HG03108 (cell line): ENCODE results near the gene KLK6.
"Not testable (repeated sequence)": the region's sequence is repeated elsewhere in the genome, so short reads cannot be mapped to it uniquely, and the experiment has no call there.

Experiments used
- ATAC-seq: cut with Tn5 transposase; IDR thresholded peaks from one replicate; pipeline ENCODE4 v1.9.1; 2021; ENCODE audit warnings: moderate library complexity; ENCODE audit not compliant: unreplicated experiment

Gene KLK6

DNA sequence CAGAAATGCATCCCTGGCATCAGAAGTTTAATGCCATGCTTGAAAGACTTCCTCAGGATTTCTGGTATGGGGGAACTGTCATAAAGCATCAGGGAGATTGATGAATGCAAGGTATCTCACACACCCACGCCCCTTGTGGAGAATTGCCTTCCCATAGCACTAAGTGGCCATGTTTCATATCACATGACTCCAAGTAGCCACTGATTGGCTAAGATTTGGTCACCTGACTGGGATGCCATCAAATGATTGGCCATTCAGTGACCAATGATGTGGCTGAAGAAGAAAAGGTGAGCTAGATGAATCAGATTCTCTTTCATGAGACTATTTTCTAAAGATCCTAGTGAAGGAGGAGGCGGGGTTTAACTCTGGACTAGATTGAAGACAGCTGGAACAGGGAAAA is 24.7 kb upstream of the KLK6 start:
- no peak for ATAC-seq

DNA sequence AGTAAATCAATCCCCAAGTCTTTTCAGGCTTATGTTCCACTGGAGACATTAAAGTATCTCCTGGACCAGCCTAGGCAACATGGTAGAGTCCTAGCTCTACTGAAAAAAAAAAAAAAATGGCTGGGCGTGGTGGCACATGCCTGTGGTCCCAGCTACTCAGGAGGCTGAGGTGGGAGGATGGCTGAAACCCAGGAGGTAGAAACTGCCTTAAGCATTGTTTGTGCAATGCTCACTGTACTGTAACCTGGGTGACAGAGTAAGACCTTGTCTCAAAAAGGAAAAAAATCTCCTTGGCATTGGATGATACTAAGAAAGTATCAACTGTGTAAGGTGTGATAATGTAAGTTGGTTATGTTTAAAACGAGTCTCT is 23.3 kb upstream of the KLK6 start:
- no peak for ATAC-seq

DNA sequence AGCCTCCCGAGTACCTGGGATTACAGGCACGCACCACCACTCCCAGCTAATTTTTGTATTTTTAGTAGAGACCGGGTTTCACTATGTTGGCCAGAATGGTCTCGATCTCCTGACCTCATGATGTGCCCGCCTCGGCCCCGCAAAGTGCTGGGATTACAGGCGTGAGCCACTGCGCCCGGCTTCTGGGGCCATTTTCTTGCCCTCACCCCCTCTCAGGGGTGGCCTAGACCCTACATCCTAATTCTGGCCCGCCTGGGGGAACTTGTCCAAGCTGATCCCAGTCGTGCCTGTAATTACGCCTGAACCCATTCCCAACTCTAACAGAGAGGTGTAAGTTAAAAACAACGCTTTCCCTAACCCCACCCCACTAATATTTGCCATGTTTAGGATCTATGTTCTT is 15.0 kb upstream of the KLK6 start:
- not testable (repeated sequence) for ATAC-seq

- no peak for ATAC-seq
These were observed 14.4 kb upstream of the KLK6 start, which contains the start of gene KLK7 for GRCh38 chr19:50983625-50984292. Gene KLK7 (minus strand): TSS chr19:50983917. CDS start chr19:50982399, 1,518 bp downstream.

- ATAC-seq: no peak
These were observed 12.8 kb upstream of the KLK6 start for GRCh38 chr19:50982186-50982585.

DNA sequence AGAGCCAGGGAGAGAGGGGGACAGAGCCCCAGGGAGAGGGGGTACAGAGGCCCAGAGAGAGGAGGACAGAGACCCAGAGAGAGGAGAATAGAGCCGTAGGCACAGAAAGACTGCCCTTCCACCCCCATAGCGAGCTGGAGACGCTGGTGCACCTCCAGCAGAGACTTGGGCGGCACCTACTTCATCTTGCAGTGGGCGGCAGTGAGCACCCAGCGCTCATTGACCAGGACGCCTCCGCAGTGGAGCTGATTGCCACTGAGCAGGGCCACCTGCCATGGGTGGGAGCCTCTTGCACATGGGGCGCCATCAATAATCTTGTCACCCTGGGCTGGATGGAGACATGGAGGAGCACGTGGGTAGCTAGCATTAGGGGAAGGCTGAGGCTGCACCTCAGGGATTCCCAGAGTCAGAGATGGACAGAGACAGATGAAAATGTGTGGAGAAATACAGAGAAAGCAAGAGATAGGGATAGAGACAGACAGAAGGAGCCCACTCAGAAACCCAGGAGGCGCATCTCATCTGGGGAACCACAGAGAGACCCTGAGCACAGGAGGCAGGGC is 12.3 kb upstream of the KLK6 start:
- ATAC-seq: no peak

- ATAC-seq: no peak
These were observed 10.8 kb upstream of the KLK6 start for GRCh38 chr19:50980208-50980607.

DNA sequence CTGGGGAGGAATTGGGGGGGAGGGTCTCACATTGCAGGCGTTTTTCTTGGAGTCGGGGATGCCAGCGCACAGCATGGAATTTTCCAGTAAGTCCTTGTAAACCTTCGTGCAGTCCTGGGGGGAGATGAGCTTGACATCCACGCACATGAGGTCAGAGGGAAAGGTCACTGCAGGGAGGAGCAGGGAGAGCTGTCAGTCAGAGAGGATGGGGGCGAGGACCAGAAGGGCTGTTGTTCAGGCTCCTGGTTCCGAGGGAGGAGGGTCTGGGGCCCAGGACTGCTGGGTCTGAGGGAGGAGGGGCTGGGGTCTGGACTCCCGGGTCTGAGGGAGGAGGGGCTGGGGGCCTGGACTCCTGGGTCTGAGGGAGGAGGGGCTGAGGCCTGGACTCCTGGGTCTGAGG is 10.4 kb upstream of the KLK6 start:
- ATAC-seq: no peak

DNA sequence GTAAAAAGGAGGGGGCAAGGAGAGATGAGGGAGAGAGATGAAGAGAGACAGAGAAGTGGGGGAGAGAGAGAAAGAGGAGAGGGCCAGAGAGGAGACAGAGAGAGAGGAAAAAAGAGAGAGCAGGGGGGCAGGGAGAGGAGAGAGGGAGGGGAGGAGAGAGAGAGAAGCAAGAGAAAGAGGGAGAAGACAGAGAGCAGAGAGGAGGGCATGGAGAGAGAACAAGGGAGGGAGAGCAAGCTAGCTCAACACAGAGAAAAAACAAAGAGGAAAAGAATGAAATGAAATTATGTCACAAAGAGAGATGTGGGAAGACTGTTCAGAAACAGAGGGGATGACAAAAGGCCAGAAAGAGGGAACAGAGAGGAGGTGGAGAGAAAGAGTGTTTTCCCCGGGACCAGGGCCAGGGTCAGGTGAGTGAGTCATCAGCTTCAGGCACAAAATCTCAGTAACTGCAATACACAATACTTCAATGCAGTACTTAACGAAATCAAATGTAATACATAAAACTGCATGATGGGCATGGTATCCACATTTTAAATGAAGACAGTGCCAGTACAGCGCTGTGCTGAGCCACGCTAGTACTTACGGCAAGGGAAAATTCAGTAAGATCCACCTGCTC is 9.5 kb upstream of the KLK6 start:
- no peak for ATAC-seq

- ATAC-seq: no peak
These were observed 8.2 kb upstream of the KLK6 start for GRCh38 chr19:50977626-50978025.

DNA sequence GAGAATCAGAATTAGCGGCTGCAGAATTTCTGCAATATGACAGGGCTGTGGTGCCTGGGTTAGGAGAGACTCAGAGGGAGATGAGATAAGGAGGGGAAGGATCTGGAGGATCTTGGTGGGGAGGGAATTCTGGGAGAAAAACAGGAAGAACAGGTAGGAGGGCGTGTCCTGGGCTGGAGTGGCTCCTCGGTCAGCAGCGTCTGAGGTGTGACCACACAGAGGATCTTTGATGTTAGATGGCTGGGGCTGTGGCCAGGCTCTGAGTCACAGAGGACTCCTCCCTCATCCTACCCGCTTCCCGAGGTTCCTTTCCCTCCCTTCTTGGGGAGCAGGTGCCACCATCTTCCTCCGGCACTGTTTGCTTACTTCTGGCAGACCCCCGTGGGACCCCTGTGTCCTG is 6.4 kb upstream of the KLK6 start:
- ATAC-seq: no peak

DNA sequence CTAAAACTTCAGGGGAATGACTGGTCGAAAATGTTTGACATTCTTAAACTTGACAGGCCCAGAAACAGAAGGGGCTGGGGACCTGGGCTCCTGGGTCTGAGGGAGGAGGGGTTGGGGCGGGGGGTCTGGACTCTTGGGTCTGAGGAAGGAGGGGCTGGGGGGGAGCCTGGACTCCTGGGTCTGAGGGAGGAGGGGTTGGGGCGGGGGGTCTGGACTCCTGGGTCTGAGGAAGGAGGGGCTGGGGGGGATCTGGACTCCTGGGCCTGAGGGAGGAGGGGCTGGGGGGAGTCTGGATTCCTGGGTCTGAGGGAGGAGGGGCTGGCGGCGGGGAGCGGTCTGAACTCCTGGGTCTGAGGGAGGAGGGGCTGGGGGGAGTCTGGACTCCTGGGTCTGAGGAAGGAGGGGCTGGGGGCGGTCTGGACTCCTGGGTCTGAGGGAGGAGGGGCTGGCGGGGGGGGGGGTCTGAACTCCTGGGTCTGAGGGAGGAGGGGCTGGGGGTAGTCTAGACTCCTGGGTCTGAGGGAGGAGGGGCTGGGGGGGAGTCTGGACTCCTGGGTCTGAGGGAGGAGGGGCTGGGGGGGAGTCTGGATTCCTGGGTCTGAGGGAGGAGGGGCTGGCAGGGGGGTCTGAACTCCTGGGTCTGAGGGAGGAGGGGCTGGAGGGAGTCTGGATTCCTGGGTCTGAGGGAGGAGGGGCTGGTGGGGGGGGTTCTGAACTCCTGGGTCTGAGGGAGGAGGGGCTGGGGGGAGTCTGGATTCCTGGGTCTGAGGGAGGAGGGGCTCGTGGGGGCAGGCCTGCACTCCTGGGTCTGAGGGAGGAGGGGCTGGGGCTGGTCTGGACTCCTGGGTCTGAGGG is 5.5 kb upstream of the KLK6 start:
- no peak for ATAC-seq

GRCh38 chr19:50972795-50973376 is 3.5 kb upstream of the KLK6 start:
- ATAC-seq: no peak

DNA sequence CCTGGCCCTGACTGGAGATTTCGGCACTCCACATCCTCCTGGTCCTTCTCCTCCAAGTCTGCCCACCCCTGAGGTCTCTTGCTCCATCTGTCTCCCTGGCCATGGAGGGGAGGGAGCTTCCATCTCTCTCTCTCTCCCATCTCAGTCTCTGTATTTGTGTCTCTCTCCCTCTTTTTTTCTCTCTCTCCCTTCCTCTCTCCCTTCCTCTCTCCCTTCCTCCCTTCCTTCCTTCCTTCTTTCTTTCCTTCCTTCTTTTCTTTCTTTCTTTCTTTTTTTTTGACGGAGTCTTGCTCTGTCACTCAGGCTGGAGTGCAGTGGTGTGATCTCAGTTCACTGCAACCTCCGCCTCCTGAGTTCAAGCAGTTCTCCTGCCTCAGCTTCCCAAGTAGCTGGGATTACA is 419 bp upstream of the KLK6 start:
- ATAC-seq: not testable (repeated sequence)

DNA sequence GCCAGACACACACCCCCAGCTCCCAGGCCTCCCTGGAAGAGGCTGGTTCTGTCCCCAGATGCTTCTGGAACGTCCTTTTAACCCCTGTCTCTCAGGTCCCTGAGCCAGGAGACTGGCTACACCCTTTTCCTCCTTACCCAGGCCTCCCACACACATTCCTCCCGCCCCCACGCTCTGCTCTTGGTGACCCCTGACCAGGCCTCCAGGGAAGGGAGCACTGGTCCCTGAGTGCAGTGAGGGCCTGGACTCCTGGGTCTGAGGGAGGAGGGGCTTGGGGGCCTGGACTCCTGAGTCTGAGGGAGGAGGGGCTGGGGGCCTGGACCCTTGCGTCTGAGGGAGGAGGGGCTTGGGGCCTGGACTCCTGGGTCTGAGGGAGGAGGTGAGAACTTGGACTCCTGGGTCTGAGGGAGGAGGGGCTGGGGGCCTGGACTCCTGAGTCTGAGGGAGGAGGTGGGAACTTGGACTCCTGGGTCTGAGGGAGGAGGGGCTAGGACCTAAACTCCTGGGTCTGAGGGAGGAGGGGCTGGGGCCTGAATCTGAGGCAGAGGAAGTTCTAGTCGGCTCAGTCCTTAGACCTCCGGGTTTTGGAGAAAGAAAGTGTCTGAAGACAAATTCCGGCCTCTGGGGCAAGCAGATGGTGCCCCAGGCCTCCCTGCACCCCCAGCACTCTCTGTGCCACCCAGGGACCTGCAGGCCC is 527 bp downstream of the KLK6 start:
- no peak for ATAC-seq

DNA sequence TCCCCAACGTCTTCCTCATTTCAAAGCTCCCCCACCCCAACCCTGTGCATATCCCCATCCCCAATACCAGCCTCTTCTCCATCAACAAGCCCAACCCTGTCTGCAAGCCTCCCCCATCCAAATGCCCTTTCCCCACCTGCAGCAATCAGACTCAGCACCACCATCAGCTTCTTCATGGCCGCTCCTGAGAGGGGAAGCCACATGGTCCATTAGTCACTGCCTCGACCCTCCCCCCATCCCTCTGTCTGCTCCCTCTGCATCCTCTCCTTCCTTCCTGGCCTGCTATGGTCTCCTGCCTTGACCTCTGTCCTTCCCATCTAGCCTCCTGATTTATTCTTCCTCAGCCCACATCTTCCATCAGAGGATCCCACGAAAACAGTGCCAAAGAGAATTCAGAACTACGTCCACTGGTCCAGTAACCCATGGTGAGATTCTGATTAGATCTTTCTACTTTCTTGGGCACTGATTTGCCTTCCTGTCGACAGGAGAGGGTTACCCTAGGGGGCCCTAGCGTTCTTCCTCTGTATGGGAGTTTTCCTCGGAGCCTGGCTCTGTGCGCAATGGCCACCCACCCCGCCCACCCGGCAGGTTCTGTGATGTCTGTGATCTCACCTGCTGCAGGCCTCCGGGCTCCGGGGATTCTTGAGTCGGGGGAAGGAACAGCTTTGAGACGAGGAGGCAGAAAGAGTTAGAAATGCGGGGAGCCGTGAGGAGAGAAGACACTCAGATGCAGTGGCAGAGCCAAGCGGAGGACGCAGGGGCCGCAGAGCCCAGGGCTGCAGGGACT is 1.3 kb downstream of the KLK6 start:
- no peak for ATAC-seq

GRCh38 chr19:50964266-50964665 is 5.1 kb downstream of the KLK6 start:
- no peak for ATAC-seq

DNA sequence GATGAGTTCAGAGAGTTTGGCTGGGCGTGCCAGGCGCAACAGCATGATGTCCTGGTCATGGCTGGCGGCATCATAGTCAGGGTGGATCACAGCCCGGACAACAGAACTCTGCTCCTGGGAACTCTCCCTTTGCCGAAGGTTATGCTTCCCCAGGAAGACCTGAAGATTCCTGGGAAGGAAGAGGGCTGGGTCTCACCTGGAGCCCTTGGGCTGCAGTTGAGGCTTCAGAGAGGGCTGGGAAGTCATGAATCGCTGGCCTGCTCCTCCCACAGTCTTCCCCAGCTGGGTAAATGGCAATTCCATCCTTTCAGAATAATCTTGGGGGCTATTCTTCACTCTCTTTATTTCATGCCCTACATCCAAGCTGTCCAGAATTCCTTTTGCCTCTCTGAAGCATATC is 6.0 kb downstream of the KLK6 start:
- no peak for ATAC-seq

DNA sequence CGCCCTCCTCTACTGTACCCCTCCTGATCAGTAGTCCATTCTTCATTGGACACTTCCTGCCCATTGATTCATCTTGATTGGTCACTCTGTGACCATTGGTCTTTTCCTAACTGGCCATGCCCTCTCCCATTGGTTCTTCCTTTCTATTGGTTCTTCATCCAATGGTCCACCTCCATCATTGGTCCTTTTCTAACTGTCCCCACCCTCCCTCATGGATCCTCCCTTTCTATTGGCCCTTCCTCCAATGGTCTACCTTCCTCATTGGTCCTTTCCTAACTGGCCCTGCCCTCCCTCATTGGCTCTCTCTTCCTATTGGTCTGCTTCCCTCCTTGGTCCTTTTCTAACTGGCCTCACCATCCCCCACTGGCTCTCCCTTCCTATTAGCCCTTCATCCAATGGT is 7.1 kb downstream of the KLK6 start:
- no peak for ATAC-seq
